ENCODE results near the gene RBM17.
A peak's percentile ranks its signal among the peaks of the same experiment; 100 is the strongest.
"Not testable (repeated sequence)": the region's sequence is repeated elsewhere in the genome, so short reads cannot be mapped to it uniquely, and the experiment has no call there.

The RBM17 gene, protein sequence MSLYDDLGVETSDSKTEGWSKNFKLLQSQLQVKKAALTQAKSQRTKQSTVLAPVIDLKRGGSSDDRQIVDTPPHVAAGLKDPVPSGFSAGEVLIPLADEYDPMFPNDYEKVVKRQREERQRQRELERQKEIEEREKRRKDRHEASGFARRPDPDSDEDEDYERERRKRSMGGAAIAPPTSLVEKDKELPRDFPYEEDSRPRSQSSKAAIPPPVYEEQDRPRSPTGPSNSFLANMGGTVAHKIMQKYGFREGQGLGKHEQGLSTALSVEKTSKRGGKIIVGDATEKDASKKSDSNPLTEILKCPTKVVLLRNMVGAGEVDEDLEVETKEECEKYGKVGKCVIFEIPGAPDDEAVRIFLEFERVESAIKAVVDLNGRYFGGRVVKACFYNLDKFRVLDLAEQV

DNA sequence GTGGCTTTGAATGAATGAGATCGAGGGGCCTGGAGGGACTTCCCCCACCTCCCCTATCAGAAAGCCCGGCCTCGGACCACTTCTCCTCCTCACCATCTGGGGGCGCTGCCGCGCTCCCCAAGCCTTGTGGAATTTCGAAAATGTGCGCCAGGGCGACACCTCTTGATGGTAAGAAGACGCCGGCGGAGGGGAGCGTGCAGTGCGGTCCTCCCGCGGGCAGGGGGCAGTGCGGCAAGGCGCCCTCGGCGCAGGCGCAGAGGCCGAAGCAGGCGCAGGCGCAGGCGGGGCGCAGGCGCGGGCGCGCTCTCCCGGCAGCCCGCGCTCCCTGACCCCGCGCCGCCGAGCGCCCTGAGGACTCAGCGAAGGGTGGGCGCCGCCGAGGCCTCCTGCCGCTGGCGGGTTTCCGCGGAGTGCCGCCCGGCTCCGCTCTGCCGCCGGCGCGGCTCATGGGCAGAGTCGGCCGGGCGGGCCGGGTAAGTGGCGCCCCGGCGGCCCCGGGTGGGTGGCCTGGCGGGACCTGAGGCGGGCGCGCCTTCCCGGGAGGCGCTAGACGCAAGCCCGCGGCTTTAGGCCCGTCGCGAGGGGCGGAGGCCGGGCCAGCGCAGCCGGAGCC, at the start of gene RBM17:
RBM17 (plus strand) TSS at position 314 of the 613 bp plus-strand sequence. CDS start 8,032 bp downstream, outside the sequence.
- peak; percentile 95 for DNase-seq (ENCODE audit: extremely low spot score)
- TF ChIP-seq CTCF (IDR thresholded peaks at IDR 0.05; ENCODE audit: control extremely low read depth, extremely low read depth, low read depth, missing control alignments): peak; percentile 100
- POLR2A ChIA-PET: no interaction called here
- CTCF ChIA-PET: interaction anchor here (1.0 to 3.4 kb wide), 11 partner anchors 9 to 313 kb away, joined by 3 to 133 read pairs (median 8); partner anchors contain the start of gene PFKFB3

DNA sequence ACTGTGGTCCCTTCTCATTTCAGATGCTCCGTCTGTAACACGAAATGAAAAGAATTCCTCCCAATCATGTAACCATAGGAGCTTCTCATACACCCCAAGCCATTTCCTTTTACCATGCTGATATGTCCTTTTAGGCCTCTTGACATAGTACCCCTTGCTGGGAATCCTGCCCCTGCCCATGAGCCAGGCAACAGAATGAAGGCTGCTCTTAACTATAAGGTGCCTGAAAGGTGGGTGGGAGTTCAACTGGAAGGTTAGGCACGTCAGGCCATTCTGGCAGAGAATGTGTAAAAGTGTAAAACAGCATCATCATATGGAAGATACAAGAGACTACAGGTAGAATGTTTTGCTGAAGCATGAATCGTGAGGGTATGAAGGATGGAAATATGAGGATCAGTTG, 49.1 kb upstream of the RBM17 start:
- ChIA-PET POLR2A (no interaction called here), CTCF (interaction anchor here (3.7 kb wide), 1 partner anchor 47 kb away, joined by 17 read pairs; no protein-coding TSS in a partner anchor)
- DNase-seq (ENCODE audit: extremely low spot score): no peak
- no peak for TF ChIP-seq CTCF (IDR thresholded peaks at IDR 0.05; ENCODE audit: control extremely low read depth, extremely low read depth, low read depth, missing control alignments)

DNA sequence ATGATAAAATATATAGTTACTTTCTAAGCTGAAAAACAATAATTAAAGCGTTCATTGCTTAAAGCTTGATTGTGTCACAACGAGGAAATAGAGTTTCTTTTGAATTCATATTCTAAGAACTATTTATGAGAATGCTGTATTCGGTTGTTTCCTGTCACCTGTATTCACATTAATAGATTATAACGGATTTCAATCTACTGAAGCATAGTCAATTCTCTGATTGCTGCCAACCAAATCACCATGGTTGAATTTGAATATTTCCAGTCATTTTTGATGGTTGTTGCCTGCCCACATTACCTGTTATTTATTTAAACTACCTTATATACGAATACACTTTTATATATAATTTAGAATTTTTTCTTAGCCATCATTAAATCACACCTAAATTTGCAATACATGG, 48.6 kb upstream of the RBM17 start:
- ChIA-PET POLR2A (no interaction called here), CTCF (interaction anchor here (3.7 kb wide), 1 partner anchor 47 kb away, joined by 17 read pairs; no protein-coding TSS in a partner anchor)

GRCh38 chr10:6043377-6043776, 45.5 kb upstream of the RBM17 start:
- CTCF ChIA-PET: interaction anchor here (1.1 to 3.7 kb wide), 5 partner anchors 10 to 67 kb away, joined by 3 to 17 read pairs (median 5); no protein-coding TSS in a partner anchor
- DNase-seq (ENCODE audit: extremely low spot score); POLR2A ChIA-PET: not testable (repeated sequence)

More for the DNA sequence above, 48.6 kb upstream of the RBM17 start:
- no peak for TF ChIP-seq CTCF (IDR thresholded peaks at IDR 0.05; ENCODE audit: control extremely low read depth, extremely low read depth, low read depth, missing control alignments)
- DNase-seq (ENCODE audit: extremely low spot score): no peak

DNA sequence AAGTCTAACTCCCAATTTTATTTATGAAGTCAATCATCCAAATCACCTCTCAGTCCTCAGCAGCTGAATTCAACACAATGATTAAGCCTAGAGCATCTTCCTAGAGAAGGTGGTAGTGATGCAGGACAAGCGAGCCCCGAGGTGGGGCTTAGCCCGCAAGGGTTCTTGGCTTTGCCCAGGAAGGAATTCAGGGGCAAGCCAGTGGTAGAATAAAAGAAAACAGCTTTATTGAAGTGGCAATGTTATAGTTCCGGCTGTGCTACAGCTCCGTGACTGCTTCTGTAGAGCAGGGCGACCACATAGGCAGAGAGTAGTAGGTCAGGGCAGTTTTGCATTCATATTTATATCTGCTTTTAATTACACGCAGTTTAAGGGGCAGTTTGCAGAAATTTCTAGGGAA, 44.8 kb upstream of the RBM17 start:
- CTCF ChIA-PET: interaction anchor here (1.1 to 3.7 kb wide), 4 partner anchors 11 to 68 kb away, joined by 3 to 17 read pairs (median 5); no protein-coding TSS in a partner anchor

DNA sequence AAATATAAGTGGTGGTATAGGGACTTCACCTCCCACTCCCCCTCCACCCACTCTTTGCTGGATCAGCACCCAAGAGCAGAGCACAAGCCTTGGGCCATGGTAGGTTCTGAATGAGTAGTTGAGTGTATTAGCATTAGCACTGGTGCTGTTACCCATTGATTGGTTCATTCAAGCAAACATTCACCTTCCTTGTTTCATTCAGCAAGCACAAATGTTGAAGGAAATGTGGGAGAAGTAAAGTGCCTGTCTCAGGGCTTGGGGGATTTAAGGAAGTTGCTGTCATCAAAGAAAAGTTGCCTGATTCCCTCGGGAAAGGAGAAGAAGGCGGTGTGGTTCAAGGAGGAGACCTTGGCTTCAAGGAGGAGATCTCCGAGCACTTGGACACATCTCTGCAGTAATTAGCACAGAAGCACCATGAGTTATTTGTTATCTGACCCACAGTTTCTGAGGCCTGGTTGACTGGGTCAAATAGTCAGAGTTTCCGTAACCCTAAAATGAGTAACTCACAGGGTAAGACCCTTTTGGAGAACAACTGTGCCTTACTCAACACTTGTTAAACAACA, 44.0 kb upstream of the RBM17 start:
- CTCF ChIA-PET: interaction anchor here (0.8 to 3.7 kb wide), 5 partner anchors 11 to 54 kb away, joined by 3 to 17 read pairs (median 3); no protein-coding TSS in a partner anchor
- no peak for TF ChIP-seq CTCF (IDR thresholded peaks at IDR 0.05; ENCODE audit: control extremely low read depth, extremely low read depth, low read depth, missing control alignments)
- peak; percentile 54 for DNase-seq (ENCODE audit: extremely low spot score)
- POLR2A ChIA-PET: no interaction called here

More for the DNA sequence above, 44.8 kb upstream of the RBM17 start:
- TF ChIP-seq CTCF (IDR thresholded peaks at IDR 0.05; ENCODE audit: control extremely low read depth, extremely low read depth, low read depth, missing control alignments): no peak
- POLR2A ChIA-PET: no interaction called here
- no peak for DNase-seq (ENCODE audit: extremely low spot score)
